Smooth muscle cell (in vitro differentiated cells): ENCODE data around the gene ANKRD45. TPM values are rescaled to one million over a fixed set of nuclear protein-coding genes. Genes with fewer than 3 reads are reported as not detected.

Experiments used
- DNase-seq: peaks from one replicate; lab custom pipeline; 2025; ENCODE audit not compliant: unreplicated experiment; lab: John Stamatoyannopoulos, UW
- H2AFZ ChIP-seq: fragments of 200-600 bp; sonication (generic); 2 replicates; pipeline ENCODE4 v1.6.0; 2016; ENCODE audit warnings: antibody characterized with exemption, low read depth, mild to moderate bottlenecking
- H3F3A ChIP-seq: fragments of 200-600 bp; sonication (generic); 2 replicates; pipeline ENCODE4 v1.6.0; 2017; ENCODE audit warnings: antibody characterized with exemption, low read depth
- H3K27ac ChIP-seq: fragments of 200-600 bp; sonication (generic); 2 replicates; pipeline ENCODE4 v1.5.1; 2016; ENCODE audit warnings: low read depth, mild to moderate bottlenecking
- H3K27me3 ChIP-seq: fragments of 200-600 bp; sonication (generic); 2 replicates; pipeline ENCODE4 v1.6.1; 2016; ENCODE audit warnings: low read depth, mild to moderate bottlenecking
- H3K36me3 ChIP-seq: fragments of 200-600 bp; sonication (generic); 2 replicates; pipeline ENCODE4 v1.5.1; 2016; ENCODE audit warnings: low read depth
- H3K4me1 ChIP-seq: fragments of 200-600 bp; sonication (generic); 2 replicates; pipeline ENCODE4 v1.5.1; 2016; ENCODE audit warnings: low read depth
- H3K4me2 ChIP-seq: fragments of 200-600 bp; sonication (generic); 2 replicates; pipeline ENCODE4 v1.6.0; 2016; ENCODE audit warnings: mild to moderate bottlenecking
- H3K4me3 ChIP-seq: fragments of 200-600 bp; sonication (generic); 2 replicates; pipeline ENCODE4 v1.5.1; 2016; ENCODE audit warnings: mild to moderate bottlenecking
- H3K79me2 ChIP-seq: fragments of 200-600 bp; sonication (generic); 2 replicates; pipeline ENCODE4 v1.6.0; 2016; ENCODE audit warnings: low read depth, mild to moderate bottlenecking
- H3K9ac ChIP-seq: fragments of 200-600 bp; sonication (generic); 2 replicates; pipeline ENCODE4 v1.6.0; 2016; ENCODE audit warnings: low read depth
- H3K9me3 ChIP-seq: fragments of 200-600 bp; sonication (generic); replicated peaks from 2 replicates; pipeline ENCODE4 v1.5.1; 2016; ENCODE audit warnings: low read depth
- H4K20me1 ChIP-seq: fragments of 200-600 bp; sonication (generic); 2 replicates; pipeline ENCODE4 v1.6.0; 2016; ENCODE audit warnings: low read depth
- WGBS: methylation state at CpG from one replicate; pipeline ENCODE4 v1.1.7; 2016; ENCODE audit warnings: low lambda C conversion rate; 5-methylcytosine and 5-hydroxymethylcytosine counted together
- polyA plus RNA-seq: library from polyadenylated mRNA; unstranded; fragments of >200 nt; fragmentation: Nextera tagmentation; extraction: Ambion mirVana; gene quantifications from 2 replicates; pipeline ENCODE4 v1.2.1, GENCODE V29; 2016
- total RNA-seq: library from RNA; depleted of rRNA; stranded (reverse); fragments of >200 nt; gene quantifications from 2 replicates; pipeline ENCODE4 v1.2.3, GENCODE V29; 2014
- TF ChIP-seq, protein P1 (sequence below): fragments of 200-600 bp; sonication (generic); IDR thresholded peaks from 2 replicates; pipeline ENCODE4 v1.5.1; 2017; ENCODE audit warnings: borderline replicate concordance, mild to moderate bottlenecking, antibody characterized with exemption; ENCODE audit not compliant: insufficient read depth, poor library complexity, severe bottlenecking

ANKRD45 gene
- total and polyA plus RNA-seq, 2 experiments from 2014 or later, result 0.72 to 1.8 TPM

DNA sequence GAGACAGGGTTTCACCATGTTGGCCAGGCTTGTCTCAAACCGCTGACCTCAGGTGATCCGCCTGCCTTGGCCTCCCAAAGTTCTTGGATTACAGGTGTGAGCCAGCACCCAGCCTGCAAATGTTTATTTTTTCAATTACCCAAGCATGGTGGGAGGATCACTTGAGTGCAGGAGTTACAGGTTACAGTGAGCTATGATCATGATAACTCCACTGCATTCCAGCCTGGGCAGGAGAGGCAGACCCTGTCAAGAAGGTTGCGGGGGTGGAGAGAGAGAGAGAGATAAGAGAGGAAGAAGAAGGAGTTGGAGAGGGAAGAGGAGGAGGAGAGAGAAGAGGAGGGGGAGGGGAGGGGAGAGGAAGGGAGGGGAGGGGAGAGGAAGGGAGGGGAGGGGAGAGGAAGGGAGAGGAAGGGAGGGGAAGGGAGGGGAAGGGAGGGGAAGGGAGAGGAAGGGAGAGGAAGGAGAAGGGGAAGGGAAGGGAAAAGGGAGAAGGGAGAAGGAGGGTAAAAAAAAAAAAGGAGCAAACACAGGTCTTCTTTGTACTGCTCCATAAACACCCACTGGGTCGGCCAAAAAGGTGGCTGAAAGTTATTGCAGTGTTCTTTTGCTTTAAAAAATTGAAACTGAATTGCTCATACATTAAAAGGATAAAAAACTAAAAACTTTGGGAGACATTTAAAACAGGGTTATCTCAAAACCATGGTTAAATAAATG, 61.0 kb downstream of the ANKRD45 start:
- H3K79me2 ChIP-seq, result no peaks in the 10 kb centered on the region
- no peaks in the 10 kb centered on the region for H3K9me3 ChIP-seq
- H3F3A ChIP-seq, result no peaks in the 10 kb centered on the region
- H3K9ac ChIP-seq, result no peak overlapping the region
- no peak overlapping the region for H2AFZ ChIP-seq
- H3K27ac ChIP-seq, result no peak overlapping the region
- WGBS, result 95% methylated on average over 4 of the region's 4 CpGs
- H3K4me3 ChIP-seq, result no peak overlapping the region
- no peaks in the 10 kb centered on the region for H4K20me1 ChIP-seq
- DNase-seq, result no peak
- TF ChIP-seq, protein P1, sequence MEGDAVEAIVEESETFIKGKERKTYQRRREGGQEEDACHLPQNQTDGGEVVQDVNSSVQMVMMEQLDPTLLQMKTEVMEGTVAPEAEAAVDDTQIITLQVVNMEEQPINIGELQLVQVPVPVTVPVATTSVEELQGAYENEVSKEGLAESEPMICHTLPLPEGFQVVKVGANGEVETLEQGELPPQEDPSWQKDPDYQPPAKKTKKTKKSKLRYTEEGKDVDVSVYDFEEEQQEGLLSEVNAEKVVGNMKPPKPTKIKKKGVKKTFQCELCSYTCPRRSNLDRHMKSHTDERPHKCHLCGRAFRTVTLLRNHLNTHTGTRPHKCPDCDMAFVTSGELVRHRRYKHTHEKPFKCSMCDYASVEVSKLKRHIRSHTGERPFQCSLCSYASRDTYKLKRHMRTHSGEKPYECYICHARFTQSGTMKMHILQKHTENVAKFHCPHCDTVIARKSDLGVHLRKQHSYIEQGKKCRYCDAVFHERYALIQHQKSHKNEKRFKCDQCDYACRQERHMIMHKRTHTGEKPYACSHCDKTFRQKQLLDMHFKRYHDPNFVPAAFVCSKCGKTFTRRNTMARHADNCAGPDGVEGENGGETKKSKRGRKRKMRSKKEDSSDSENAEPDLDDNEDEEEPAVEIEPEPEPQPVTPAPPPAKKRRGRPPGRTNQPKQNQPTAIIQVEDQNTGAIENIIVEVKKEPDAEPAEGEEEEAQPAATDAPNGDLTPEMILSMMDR, result no peak
- no peak overlapping the region for H3K4me2 ChIP-seq
- H3K4me1 ChIP-seq, result no peaks in the 10 kb centered on the region
- no peaks in the 10 kb centered on the region for H3K36me3 ChIP-seq
- no peaks in the 10 kb centered on the region for H3K27me3 ChIP-seq

GRCh38 chr1:173603056-173603591, 66.5 kb downstream of the ANKRD45 start, which contains the start of gene SLC9C2:
SLC9C2 (minus strand) TSS chr1:173603072; CDS start chr1:173601776, 1,296 bp downstream.
- H3K4me2 ChIP-seq, result peak within 1 kb of the TSS; percentile 76
- no peak within 1 kb of the TSS for H3K9ac ChIP-seq
- DNase-seq, result no peak
- H3K4me3 ChIP-seq, result peak within 1 kb of the TSS; percentile 36
- no peaks in the 10 kb centered on the region for H3F3A ChIP-seq
- no peaks in the 10 kb centered on the region for H3K4me1 ChIP-seq
- WGBS, result 38% methylated on average over 5 of the region's 5 CpGs
- H3K36me3 ChIP-seq, result no peaks in the 10 kb centered on the region
- peak within 1 kb of the TSS; percentile 28 for H3K27ac ChIP-seq
- H2AFZ ChIP-seq, result peak within 1 kb of the TSS; percentile 52
- TF ChIP-seq, protein P1, result no peak
- no peaks in the 10 kb centered on the region for H4K20me1 ChIP-seq
- no peaks in the 10 kb centered on the region for H3K9me3 ChIP-seq
- no peaks in the 10 kb centered on the region for H3K79me2 ChIP-seq
- H3K27me3 ChIP-seq, result no peaks in the 10 kb centered on the region

DNA sequence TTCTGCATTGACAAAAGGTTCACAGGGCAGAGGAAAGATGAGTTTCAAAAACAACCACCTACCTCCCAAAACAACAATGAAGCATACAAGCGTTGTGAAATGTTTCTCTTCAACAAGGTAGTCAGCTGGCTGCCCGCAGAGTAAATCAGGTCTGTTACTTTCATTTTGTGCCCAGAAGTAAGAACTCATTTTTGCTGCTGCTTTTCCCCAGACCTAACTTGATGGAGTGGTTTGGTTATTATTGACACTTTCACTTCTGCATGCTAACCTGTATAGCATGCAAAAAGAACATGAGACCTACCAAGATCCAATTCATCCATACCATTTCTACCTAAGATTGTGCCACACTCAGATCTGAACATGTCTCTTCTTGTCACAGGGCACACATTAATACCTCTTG, 68.1 kb downstream of the ANKRD45 start:
- H3K27me3 ChIP-seq, result no peaks in the 10 kb centered on the region
- no peak overlapping the region for H3K27ac ChIP-seq
- H3K36me3 ChIP-seq, result no peaks in the 10 kb centered on the region
- 94% methylated on average over 2 of the region's 2 CpGs for WGBS
- H3K4me3 ChIP-seq, result no peak overlapping the region
- no peak for DNase-seq
- no peak overlapping the region for H3K9ac ChIP-seq
- no peaks in the 10 kb centered on the region for H3K9me3 ChIP-seq
- no peaks in the 10 kb centered on the region for H3K79me2 ChIP-seq
- no peaks in the 10 kb centered on the region for H3K4me1 ChIP-seq
- H3K4me2 ChIP-seq, result no peak overlapping the region
- H4K20me1 ChIP-seq, result no peaks in the 10 kb centered on the region
- TF ChIP-seq, protein P1, result no peak
- no peak overlapping the region for H2AFZ ChIP-seq
- no peaks in the 10 kb centered on the region for H3F3A ChIP-seq
